Subcutaneous adipose tissue (tissue), 4 donors: ENCODE data around the gene NKPD1. TPM values are rescaled to one million over a fixed set of nuclear protein-coding genes. Genes with fewer than 3 reads are reported as not detected.

ENCODE experiments used
- CTCF ChIP-seq: fragments of 450-650 bp; IDR thresholded peaks from one replicate; pipeline ENCODE4 v1.5.1; 2016; ENCODE audit warnings: low read depth, mild to moderate bottlenecking, control low read depth, antibody characterized with exemption, moderate library complexity
- total RNA-seq, 4 donors: library from RNA; depleted of rRNA; stranded (reverse); fragments of >200 nt; gene quantifications; one replicate each; pipeline ENCODE4 v1.1.0, GENCODE V29; 2016

The NKPD1 gene
- total RNA-seq, 4 donors from 2014 or later, result 0.17 TPM; not detected in 3

GRCh38 chr19:45112111-45112827 lies 48.5 kb downstream of the NKPD1 start:
- TF ChIP-seq CTCF, result no peak

Other genes with a start within 250 kb of the NKPD1 start
- gene APOC1, start 246.4 kb downstream of the NKPD1 start, total RNA-seq, result 100 to 1,000 TPM in 2 of 4 donors, 10 to 100 TPM in 2; 30.7 to 394 (median 88.3) TPM
- gene APOC4, start 218.7 kb downstream of the NKPD1 start, total RNA-seq, result not detected
- 1 to 10 TPM in 1 of 4 donors, not detected in 3; 4.8 TPM for gene APOC2, start 214.9 kb downstream of the NKPD1 start, total RNA-seq
- 10 to 100 TPM; 45.8 to 86.1 (median 65.3) TPM for gene CLPTM1, start 205.6 kb downstream of the NKPD1 start, total RNA-seq
- gene RELB, start 159.5 kb downstream of the NKPD1 start, total RNA-seq, result 1 to 10 TPM in 3 of 4 donors, under 1 TPM in 1; 0.49 to 9.4 (median 5.8) TPM
- gene CLASRP, start 121.9 kb downstream of the NKPD1 start, total RNA-seq, result 10 to 100 TPM; 23.3 to 86.7 (median 44.0) TPM
- under 1 TPM in 2 of 4 donors, not detected in 2; 0.51 to 0.88 TPM for gene ZNF296, start 84.5 kb downstream of the NKPD1 start, total RNA-seq
- 10 to 100 TPM; 10.3 to 25.8 (median 19.0) TPM for gene GEMIN7, start 81.7 kb downstream of the NKPD1 start, total RNA-seq
- 10 to 100 TPM; 17.2 to 32.4 (median 17.8) TPM for gene PPP1R37, start 67.8 kb downstream of the NKPD1 start, total RNA-seq
- gene TRAPPC6A, start 17.3 kb upstream of the NKPD1 start, total RNA-seq, result 10 to 100 TPM in 3 of 4 donors, 1 to 10 TPM in 1; 7.7 to 38.4 (median 26.4) TPM
- gene BLOC1S3, start 17.8 kb upstream of the NKPD1 start, total RNA-seq, result 10 to 100 TPM in 2 of 4 donors, 1 to 10 TPM in 2; 1.3 to 19.2 (median 11.0) TPM
- gene EXOC3L2, start 84.4 kb upstream of the NKPD1 start, total RNA-seq, result 1 to 10 TPM in 2 of 4 donors, under 1 TPM in 2; 0.44 to 2.6 (median 0.91) TPM
- 10 to 100 TPM; 10.2 to 26.2 (median 14.4) TPM for gene MARK4, start 90.3 kb upstream of the NKPD1 start, total RNA-seq
- not detected for gene CKM, start 161.9 kb upstream of the NKPD1 start, total RNA-seq
- not detected for gene KLC3, start 179.8 kb upstream of the NKPD1 start, total RNA-seq
- gene ERCC2, start 209.6 kb upstream of the NKPD1 start, total RNA-seq, result 10 to 100 TPM in 1 of 4 donors, 1 to 10 TPM in 3; 3.3 to 18.1 (median 8.0) TPM
- gene PPP1R13L, start 244.1 kb upstream of the NKPD1 start, total RNA-seq, result 10 to 100 TPM in 1 of 4 donors, 1 to 10 TPM in 3; 4.0 to 10.7 (median 4.2) TPM
- gene POLR1G, start 245.7 kb upstream of the NKPD1 start, total RNA-seq, result 1 to 10 TPM; 1.1 to 2.9 (median 1.6) TPM